HEK293T (cell line): ENCODE measurements around the gene PHLDA3.
"Not testable (repeated sequence)": the region's sequence is repeated elsewhere in the genome, so short reads cannot be mapped to it uniquely, and the experiment has no call there.

Experiments
- CTCF ChIA-PET: fragments of 350-600 bp; formaldehyde crosslinking; extraction: SDS; loops from one replicate; lab custom pipeline; 2021; ENCODE audit warnings: antibody characterized with exemption, inconsistent platforms; lab: Yijun Ruan, JAX
- POLR2A ChIA-PET: fragments of 350-600 bp; formaldehyde crosslinking; extraction: SDS; loops from one replicate; lab custom pipeline; 2020; ENCODE audit warnings: antibody characterized with exemption, inconsistent platforms; lab: Yijun Ruan, JAX
- DNase-seq: peaks from one replicate; pipeline ENCODE4 v3.0.0; 2012; ENCODE audit warnings: mixed read lengths; ENCODE audit errors: extremely low spot score
- ARNT ChIP-seq: fragments of 450-650 bp; IDR thresholded peaks from 2 replicates; pipeline ENCODE4 v1.6.1; 2017; ENCODE audit warnings: mild to moderate bottlenecking
- BHLHE40 ChIP-seq: fragments of 450-650 bp; IDR thresholded peaks from 2 replicates; pipeline ENCODE4 v1.6.1; 2016; ENCODE audit warnings: mild to moderate bottlenecking, moderate library complexity, borderline replicate concordance
- CTBP1 ChIP-seq: fragments of 450-650 bp; IDR thresholded peaks from 2 replicates; pipeline ENCODE4 v1.6.1; 2016; ENCODE audit warnings: borderline replicate concordance
- ELF4 ChIP-seq: fragments of 450-650 bp; IDR thresholded peaks from 2 replicates; pipeline ENCODE4 v1.6.1; 2017; ENCODE audit warnings: antibody characterized with exemption
- FOXA1 ChIP-seq: fragments of 450-650 bp; IDR thresholded peaks from 2 replicates; pipeline ENCODE4 v1.6.1; 2016; ENCODE audit warnings: mild to moderate bottlenecking
- FOXK2 ChIP-seq: fragments of 450-650 bp; IDR thresholded peaks from 2 replicates; pipeline ENCODE4 v1.6.1; 2016; ENCODE audit warnings: mild to moderate bottlenecking
- FOXM1 ChIP-seq: fragments of 450-650 bp; IDR thresholded peaks from 2 replicates; pipeline ENCODE4 v1.6.1; 2017; ENCODE audit warnings: mild to moderate bottlenecking, borderline replicate concordance
- HDGF ChIP-seq: fragments of 450-650 bp; IDR thresholded peaks from 2 replicates; pipeline ENCODE4 v1.6.1; 2017; ENCODE audit warnings: antibody characterized with exemption, borderline replicate concordance
- L3MBTL2 ChIP-seq: fragments of 450-650 bp; conservative IDR thresholded peaks from 2 replicates; pipeline ENCODE4 v1.6.1; 2016; ENCODE audit warnings: mild to moderate bottlenecking
- LEF1 ChIP-seq: fragments of 450-650 bp; IDR thresholded peaks from 2 replicates; pipeline ENCODE4 v1.6.1; 2017; ENCODE audit warnings: mild to moderate bottlenecking, borderline replicate concordance
- NFRKB ChIP-seq: fragments of 450-650 bp; IDR thresholded peaks from 2 replicates; pipeline ENCODE4 v1.6.1; 2016; ENCODE audit warnings: mild to moderate bottlenecking, moderate library complexity
- PKNOX1 ChIP-seq: fragments of 450-650 bp; IDR thresholded peaks from 2 replicates; pipeline ENCODE4 v1.6.1; 2016
- SP1 ChIP-seq: fragments of 450-650 bp; IDR thresholded peaks from 2 replicates; pipeline ENCODE4 v1.6.1; 2017
- SUZ12 ChIP-seq: fragments of 450-650 bp; IDR thresholded peaks from 2 replicates; pipeline ENCODE4 v1.6.1; 2016; ENCODE audit warnings: mild to moderate bottlenecking
- TARDBP ChIP-seq: fragments of 450-650 bp; IDR thresholded peaks from 2 replicates; pipeline ENCODE4 v1.6.1; 2016
- ZNF384 ChIP-seq: fragments of 450-650 bp; IDR thresholded peaks from 2 replicates; pipeline ENCODE4 v1.6.1; 2016

Gene PHLDA3

GRCh38 chr1:201480231-201481003 lies 11.4 kb upstream of the PHLDA3 start:
- ChIA-PET POLR2A (interaction anchor here (0.6 to 1.2 kb wide), 4 partner anchors 12 to 33 kb away, joined by 3 to 4 read pairs (median 4); partner anchors contain the start of gene PHLDA3), CTCF (interaction anchor here (0.5 to 4.8 kb wide), 12 partner anchors 10 to 248 kb away, joined by 3 to 135 read pairs (median 6); no protein-coding TSS in a partner anchor)
- peak; percentile 83 for DNase-seq
- TF ChIP-seq HDGF (no peak), FOXA1 (no peak), LEF1 (no peak), SP1 (no peak), FOXK2 (no peak), ELF4 (no peak), TARDBP (no peak), ARNT (no peak), FOXM1 (no peak), PKNOX1 (no peak), BHLHE40 (no peak)

GRCh38 chr1:201479201-201479730 lies 10.3 kb upstream of the PHLDA3 start:
- ChIA-PET POLR2A (interaction anchor here (1.0 kb wide), 1 partner anchor 10 kb away, joined by 3 read pairs; the partner anchor contains the start of gene PHLDA3), CTCF (interaction anchor here (0.6 to 4.8 kb wide), 4 partner anchors 15 to 43 kb away, joined by 3 to 135 read pairs (median 17); no protein-coding TSS in a partner anchor)
- DNase-seq, result no peak
- TF ChIP-seq SUZ12, result no peak
- no peak for TF ChIP-seq FOXM1
- no peak for TF ChIP-seq L3MBTL2
- TF ChIP-seq LEF1, result no peak
- no peak for TF ChIP-seq ELF4
- TF ChIP-seq TARDBP, result no peak
- TF ChIP-seq FOXK2, result no peak
- no peak for TF ChIP-seq NFRKB

DNA sequence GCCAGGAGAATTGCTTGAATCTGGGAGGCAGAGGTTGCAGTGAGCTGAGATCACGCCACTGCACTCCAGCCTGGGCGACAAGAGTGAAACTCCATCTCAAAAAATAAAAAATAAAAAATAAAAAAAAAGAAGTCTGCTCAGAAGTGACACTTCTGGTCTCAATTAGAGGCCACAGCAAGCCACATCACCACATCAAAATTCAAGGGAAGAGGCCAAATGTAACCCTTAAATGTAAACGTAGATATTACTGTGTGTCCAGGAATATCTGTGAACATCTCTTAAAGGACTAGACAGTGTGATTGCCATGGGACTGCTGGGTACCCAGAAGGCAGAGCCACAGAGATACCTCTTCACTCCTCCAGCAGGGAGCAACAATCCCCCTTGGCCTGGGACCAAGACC lies 9.7 kb upstream of the PHLDA3 start:
- DNase-seq, POLR2A ChIA-PET: not testable (repeated sequence)
- CTCF ChIA-PET, result interaction anchor here (0.6 to 4.8 kb wide), 4 partner anchors 10 to 43 kb away, joined by 3 to 135 read pairs (median 16); partner anchors contain the start of gene PHLDA3

- CTCF ChIA-PET, result interaction anchor here (0.6 to 1.4 kb wide), 2 partner anchors 27 to 36 kb away, joined by 3 to 4 read pairs; no protein-coding TSS in a partner anchor
- no peak for DNase-seq
- POLR2A ChIA-PET, result interaction anchor here (1.1 kb wide), 1 partner anchor 8 kb away, joined by 3 read pairs; no protein-coding TSS in a partner anchor
- TF ChIP-seq NFRKB (no peak), FOXM1 (no peak), SUZ12 (no peak), LEF1 (no peak), SP1 (no peak), ARNT (no peak), BHLHE40 (no peak), ZNF384 (no peak), L3MBTL2 (no peak), HDGF (no peak)
Measured at GRCh38 chr1:201476670-201477344, 7.8 kb upstream of the PHLDA3 start.

GRCh38 chr1:201475915-201476669 lies 7.1 kb upstream of the PHLDA3 start:
- POLR2A ChIA-PET, result no interaction called here
- TF ChIP-seq NFRKB (no peak), L3MBTL2 (no peak), PKNOX1 (no peak), FOXA1 (no peak), FOXM1 (no peak), FOXK2 (no peak), HDGF (no peak), ELF4 (no peak), SUZ12 (no peak), BHLHE40 (no peak), ZNF384 (no peak), SP1 (no peak), TARDBP (no peak), CTBP1 (no peak), ARNT (no peak), LEF1 (no peak)
- CTCF ChIA-PET, result interaction anchor here (0.6 to 1.4 kb wide), 2 partner anchors 27 to 37 kb away, joined by 3 to 4 read pairs; no protein-coding TSS in a partner anchor
- DNase-seq, result no peak

- POLR2A ChIA-PET, result no interaction called here
- CTCF ChIA-PET, result no interaction called here
- TF ChIP-seq FOXA1 (no peak), SP1 (no peak), L3MBTL2 (no peak), SUZ12 (no peak), PKNOX1 (no peak), HDGF (no peak), ELF4 (no peak), TARDBP (no peak), ARNT (no peak), FOXM1 (no peak), ZNF384 (no peak), NFRKB (no peak), FOXK2 (no peak), LEF1 (no peak), BHLHE40 (no peak), CTBP1 (no peak)
- no peak for DNase-seq
Measured at GRCh38 chr1:201475130-201475529, 6.1 kb upstream of the PHLDA3 start.
